GM12801 (cell line): Measurements from ENCODE around the gene CPTP.

ENCODE experiments used
- TF ChIP-seq, protein P1 (sequence below): IDR thresholded peaks from one replicate; pipeline ENCODE4 v1.5.1; 2011; ENCODE audit warnings: control low read depth; ENCODE audit not compliant: insufficient read length; ENCODE audit errors: extremely low read depth

The CPTP gene

DNA sequence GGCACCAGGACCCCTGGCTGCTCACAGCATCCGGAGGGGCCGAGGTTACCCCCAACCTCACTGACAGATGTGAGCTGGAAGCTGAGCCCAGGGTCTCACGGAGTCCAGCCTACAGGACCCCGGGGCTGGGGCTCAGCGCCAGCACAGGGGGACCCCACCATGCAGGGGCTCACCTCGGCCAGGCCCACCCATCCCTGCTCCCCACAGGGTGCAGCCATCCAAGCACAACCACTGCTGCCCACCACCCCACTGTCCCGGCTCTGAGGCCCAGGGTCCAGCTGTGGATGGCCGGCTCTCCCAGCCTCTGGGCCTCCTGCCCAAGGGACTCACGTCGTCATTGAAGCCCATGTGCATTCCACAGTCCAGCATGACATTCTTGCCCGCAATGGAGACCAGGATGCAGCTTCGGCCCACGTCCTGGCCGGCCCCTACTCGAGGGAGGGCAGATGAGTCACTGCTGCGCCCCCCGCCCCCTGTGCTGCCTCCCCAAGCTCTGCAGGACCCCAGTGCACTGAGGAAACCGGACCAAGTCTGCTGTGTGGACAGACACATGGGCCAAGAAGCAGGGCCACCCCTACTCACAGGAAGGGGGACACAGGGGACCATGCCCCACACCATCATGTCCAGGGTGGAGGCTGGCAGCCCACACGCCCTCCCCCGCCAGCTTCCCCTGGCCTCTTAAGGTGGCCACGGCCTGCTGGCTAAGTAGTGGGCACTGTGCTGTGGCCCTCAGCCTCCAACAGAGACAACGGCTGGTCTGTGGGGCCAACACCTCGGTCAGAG lies 3.7 kb upstream of the CPTP start:
- TF ChIP-seq, protein P1, sequence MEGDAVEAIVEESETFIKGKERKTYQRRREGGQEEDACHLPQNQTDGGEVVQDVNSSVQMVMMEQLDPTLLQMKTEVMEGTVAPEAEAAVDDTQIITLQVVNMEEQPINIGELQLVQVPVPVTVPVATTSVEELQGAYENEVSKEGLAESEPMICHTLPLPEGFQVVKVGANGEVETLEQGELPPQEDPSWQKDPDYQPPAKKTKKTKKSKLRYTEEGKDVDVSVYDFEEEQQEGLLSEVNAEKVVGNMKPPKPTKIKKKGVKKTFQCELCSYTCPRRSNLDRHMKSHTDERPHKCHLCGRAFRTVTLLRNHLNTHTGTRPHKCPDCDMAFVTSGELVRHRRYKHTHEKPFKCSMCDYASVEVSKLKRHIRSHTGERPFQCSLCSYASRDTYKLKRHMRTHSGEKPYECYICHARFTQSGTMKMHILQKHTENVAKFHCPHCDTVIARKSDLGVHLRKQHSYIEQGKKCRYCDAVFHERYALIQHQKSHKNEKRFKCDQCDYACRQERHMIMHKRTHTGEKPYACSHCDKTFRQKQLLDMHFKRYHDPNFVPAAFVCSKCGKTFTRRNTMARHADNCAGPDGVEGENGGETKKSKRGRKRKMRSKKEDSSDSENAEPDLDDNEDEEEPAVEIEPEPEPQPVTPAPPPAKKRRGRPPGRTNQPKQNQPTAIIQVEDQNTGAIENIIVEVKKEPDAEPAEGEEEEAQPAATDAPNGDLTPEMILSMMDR = no peak

GRCh38 chr1:1321477-1321876 lies 3.1 kb upstream of the CPTP start:
- TF ChIP-seq, protein P1 = no peak

DNA sequence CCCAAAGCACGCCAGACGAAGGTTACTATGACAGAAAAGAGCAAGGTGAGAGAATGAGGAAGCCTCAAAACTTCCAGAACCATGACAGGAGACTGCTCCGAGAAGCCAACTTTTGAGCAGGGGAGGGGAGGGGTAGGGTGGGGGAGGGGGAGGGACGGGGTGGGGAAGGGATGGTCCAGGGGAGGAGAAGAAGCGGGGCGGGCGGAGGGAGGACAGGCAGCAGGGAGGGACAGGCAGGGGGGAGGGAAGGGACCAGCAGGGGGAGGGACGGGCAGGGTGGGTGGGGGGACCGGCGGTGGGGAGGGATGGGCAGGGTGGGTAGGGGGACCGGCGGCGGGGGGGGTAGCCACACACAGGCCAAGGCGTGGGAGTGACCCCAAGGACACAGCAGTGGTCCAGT lies 2.2 kb upstream of the CPTP start:
- TF ChIP-seq, protein P1 = no peak

DNA sequence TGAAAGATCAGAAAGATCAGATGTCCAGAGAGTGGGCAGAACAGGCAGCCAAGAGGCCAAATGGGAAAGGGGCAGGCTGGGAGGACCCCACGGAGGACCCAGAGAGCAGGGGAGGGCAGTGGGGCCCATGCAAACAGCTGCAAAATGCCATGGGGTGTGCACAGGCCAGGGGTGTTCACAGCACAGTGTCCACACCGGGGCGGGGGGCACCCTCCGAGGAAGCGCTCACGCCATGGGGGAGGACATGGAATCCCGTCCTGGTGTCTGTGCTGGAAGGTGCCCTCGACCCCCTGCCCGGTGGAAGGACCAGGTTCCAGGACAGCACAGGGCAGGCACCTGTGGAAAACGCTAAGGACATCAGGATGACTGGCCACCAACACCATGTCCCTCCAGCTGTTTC lies 1.6 kb upstream of the CPTP start:
- TF ChIP-seq, protein P1 = no peak

DNA sequence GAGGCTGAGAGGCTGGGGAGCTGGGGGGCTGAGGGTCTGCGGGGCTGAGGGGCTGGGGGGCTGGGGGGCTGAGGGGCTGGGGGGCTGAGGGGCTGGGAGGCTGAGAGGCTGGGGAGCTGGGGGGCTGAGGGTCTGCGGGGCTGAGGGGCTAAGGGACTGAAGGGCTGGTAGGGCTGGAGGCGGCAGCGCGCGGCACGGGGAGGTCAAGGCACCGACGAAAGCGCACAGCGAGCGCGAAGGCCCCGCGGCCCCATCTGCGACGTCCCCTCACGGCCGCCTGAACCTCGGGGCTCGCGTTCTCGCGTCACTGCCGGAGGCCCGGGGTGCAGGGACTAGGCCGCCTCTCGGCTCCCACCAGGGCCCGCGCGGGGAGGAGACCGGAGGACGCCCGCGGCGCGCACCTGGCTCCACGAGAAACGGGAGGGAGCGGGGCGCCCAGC lies 498 bp upstream of the CPTP start:
- TF ChIP-seq, protein P1 = no peak

- TF ChIP-seq, protein P1 = no peak
Measured at GRCh38 chr1:1325288-1326074, 879 bp downstream of the CPTP start.

DNA sequence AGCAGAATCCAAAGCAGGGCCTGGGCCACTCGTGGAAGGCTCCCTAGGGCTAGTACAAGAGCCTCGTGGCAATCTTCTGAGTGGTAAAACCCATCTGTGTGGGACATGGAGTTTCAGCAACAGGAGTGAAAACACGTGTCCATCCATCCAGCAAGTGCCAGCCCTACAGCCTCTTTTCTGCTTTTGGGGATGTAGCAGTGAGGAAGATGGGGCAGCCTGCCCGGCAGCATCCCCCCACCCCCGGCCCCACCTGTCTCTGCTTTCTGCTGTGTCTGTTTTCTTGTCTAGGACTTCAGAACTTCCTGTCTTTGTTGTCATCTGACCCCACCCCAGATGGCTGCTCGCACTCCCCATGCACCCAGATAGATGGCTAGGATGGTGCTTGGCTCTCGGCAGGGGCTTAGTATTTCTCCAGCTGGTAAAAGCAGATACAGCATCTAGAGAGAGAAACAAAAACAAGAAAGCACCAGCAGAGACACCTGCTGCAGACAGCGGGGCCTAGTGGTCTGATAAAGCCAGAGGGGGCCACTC lies 1.5 kb downstream of the CPTP start:
- TF ChIP-seq, protein P1 = no peak
